AG04450 (cell line): ENCODE results near the gene DCAF5. TPM values are rescaled to one million over a fixed set of nuclear protein-coding genes. Genes with fewer than 3 reads are reported as not detected.

Source experiments
- CTCF ChIA-PET: fragments of 300-600, 350-600 bp; formaldehyde crosslinking; extraction: SDS; loops from one replicate; lab custom pipeline; 2022; ENCODE audit warnings: antibody characterized with exemption, inconsistent platforms; lab: Charles Lee
- POLR2A ChIA-PET: fragments of 350-600 bp; formaldehyde crosslinking; extraction: SDS; loops from one replicate; lab custom pipeline; 2021; ENCODE audit warnings: antibody characterized with exemption, inconsistent platforms; lab: Yijun Ruan, JAX
- DNase-seq: peaks from one replicate; pipeline ENCODE4 v3.0.0-alpha.2; 2011; ENCODE audit warnings: low read depth, low spot score
- H3K27ac ChIP-seq: one replicate; pipeline ENCODE4 v1.5.1; 2012; ENCODE audit warnings: low read depth, low read length, control low read depth
- H3K27me3 ChIP-seq: one replicate; pipeline ENCODE4 v1.6.0; 2012; ENCODE audit warnings: low read length; ENCODE audit not compliant: control insufficient read depth, insufficient read depth
- H3K4me3 ChIP-seq: 2 replicates; pipeline ENCODE4 v1.5.1; 2011; ENCODE audit warnings: mild to moderate bottlenecking, low read depth, low read length, control low read depth
- H3K9me3 ChIP-seq: 2 replicates; pipeline ENCODE4 v1.5.1; 2012; ENCODE audit warnings: low read length; ENCODE audit not compliant: control insufficient read depth, insufficient read depth
- CTCF ChIP-seq: IDR thresholded peaks from 2 replicates; pipeline ENCODE4 v1.5.1; 2011; ENCODE audit warnings: low read depth, low read length, control low read depth, inconsistent platforms
- polyA plus RNA-seq: library from polyadenylated mRNA; depleted of rRNA; stranded (reverse); fragments of >200 nt; gene quantifications from 2 replicates; pipeline ENCODE4 v1.2.3, GENCODE V29; 2011

Gene DCAF5
- polyA plus RNA-seq, 1 experiment: 32.4 TPM

- POLR2A ChIA-PET: interaction anchor here (0.6 to 1.6 kb wide), 9 partner anchors 8 to 231 kb away, joined by 3 to 7 read pairs (median 4); no protein-coding TSS in a partner anchor
- TF ChIP-seq CTCF: peak; percentile 18
- Histone ChIP-seq H3K27me3 (no peaks in the 10 kb centered on the region), H3K4me3 (no peak overlapping the region), H3K9me3 (peaks cover 3% of the 10 kb centered on the region; the same call in 1 of the 2 replicates), H3K27ac (peak overlapping the region; percentile 94)
- CTCF ChIA-PET: interaction anchor here (0.8 to 1.2 kb wide), 5 partner anchors 8 to 149 kb away, joined by 3 to 9 read pairs (median 4); no protein-coding TSS in a partner anchor
- peak; percentile 93 for DNase-seq
Observed at GRCh38 chr14:69059658-69060623, 93.0 kb downstream of the DCAF5 start.

GRCh38 chr14:69055999-69056788 is 96.7 kb downstream of the DCAF5 start:
- CTCF ChIA-PET: interaction anchor here (2.7 kb wide), 1 partner anchor 34 kb away, joined by 9 read pairs; no protein-coding TSS in a partner anchor
- Histone ChIP-seq H3K9me3 (peaks cover 6% of the 10 kb centered on the region; the same call in 1 of the 2 replicates), H3K27ac (peak overlapping the region; percentile 11), H3K27me3 (no peaks in the 10 kb centered on the region), H3K4me3 (no peak overlapping the region)
- TF ChIP-seq CTCF: no peak
- POLR2A ChIA-PET: interaction anchor here (1.3 to 2.1 kb wide), 2 partner anchors 11 to 80 kb away, joined by 5 read pairs; no protein-coding TSS in a partner anchor
- DNase-seq: no peak

GRCh38 chr14:69055125-69055524 is 97.8 kb downstream of the DCAF5 start:
- Histone ChIP-seq H3K27me3 (no peaks in the 10 kb centered on the region), H3K27ac (peak overlapping the region; percentile 76), H3K4me3 (no peak overlapping the region), H3K9me3 (peaks cover 6% of the 10 kb centered on the region; the same call in 1 of the 2 replicates)
- ChIA-PET CTCF (interaction anchor here (2.7 kb wide), 1 partner anchor 35 kb away, joined by 9 read pairs; no protein-coding TSS in a partner anchor), POLR2A (interaction anchor here (0.6 to 2.1 kb wide), 5 partner anchors 10 to 83 kb away, joined by 5 to 9 read pairs (median 5); no protein-coding TSS in a partner anchor)
- no peak for TF ChIP-seq CTCF
- DNase-seq: peak; percentile 74

- no peaks in the 10 kb centered on the region for H3K27me3 ChIP-seq
- TF ChIP-seq CTCF: no peak
- DNase-seq: no peak
- no peak overlapping the region for H3K27ac ChIP-seq
- ChIA-PET POLR2A (interaction anchor here (1.7 kb wide), 1 partner anchor 76 kb away, joined by 7 read pairs; no protein-coding TSS in a partner anchor), CTCF (interaction anchor here (0.8 to 1.5 kb wide), 2 partner anchors 36 to 143 kb away, joined by 3 read pairs; no protein-coding TSS in a partner anchor)
- H3K4me3 ChIP-seq: no peak overlapping the region
- H3K9me3 ChIP-seq: peaks cover 6% of the 10 kb centered on the region; the same call in 1 of the 2 replicates
Observed at GRCh38 chr14:69054030-69054429, 98.9 kb downstream of the DCAF5 start.
